Loucy (cell line): ENCODE data around the gene MEGF6.

ENCODE experiments used
- EZH2phosphoT487 ChIP-seq: fragments of 200-600 bp; IDR thresholded peaks from 2 replicates; pipeline ENCODE4 v1.6.1; 2018; ENCODE audit warnings: antibody characterized with exemption, mild to moderate bottlenecking, moderate library complexity, borderline replicate concordance
- TF ChIP-seq, protein P1 (sequence below): fragments of 200-600 bp; sonication (generic); conservative IDR thresholded peaks from 2 replicates; pipeline ENCODE4 v1.5.1; 2014; ENCODE audit warnings: mild to moderate bottlenecking, antibody characterized with exemption, low read length

DNA sequence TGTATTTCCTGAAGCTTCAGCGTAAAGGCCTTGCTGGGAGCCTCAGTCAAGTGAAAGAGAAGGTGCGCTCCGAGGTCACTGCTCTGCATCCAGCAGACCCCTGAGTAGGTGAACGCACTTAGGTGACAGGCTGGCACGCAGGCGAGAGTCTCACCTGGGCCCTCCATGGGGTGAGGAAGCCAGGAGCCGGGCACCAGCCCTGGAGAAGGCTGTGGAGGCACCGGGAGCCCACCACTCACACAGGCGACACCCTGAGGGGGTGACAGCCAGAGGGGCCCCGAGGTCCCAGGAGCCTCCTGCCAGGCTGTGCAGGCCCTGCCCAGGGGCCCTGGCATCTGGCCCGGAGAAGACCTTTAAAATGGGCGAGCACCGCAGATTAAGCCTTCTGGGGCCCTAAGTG lies 89.2 kb downstream of the MEGF6 start:
- TF ChIP-seq, protein P1, sequence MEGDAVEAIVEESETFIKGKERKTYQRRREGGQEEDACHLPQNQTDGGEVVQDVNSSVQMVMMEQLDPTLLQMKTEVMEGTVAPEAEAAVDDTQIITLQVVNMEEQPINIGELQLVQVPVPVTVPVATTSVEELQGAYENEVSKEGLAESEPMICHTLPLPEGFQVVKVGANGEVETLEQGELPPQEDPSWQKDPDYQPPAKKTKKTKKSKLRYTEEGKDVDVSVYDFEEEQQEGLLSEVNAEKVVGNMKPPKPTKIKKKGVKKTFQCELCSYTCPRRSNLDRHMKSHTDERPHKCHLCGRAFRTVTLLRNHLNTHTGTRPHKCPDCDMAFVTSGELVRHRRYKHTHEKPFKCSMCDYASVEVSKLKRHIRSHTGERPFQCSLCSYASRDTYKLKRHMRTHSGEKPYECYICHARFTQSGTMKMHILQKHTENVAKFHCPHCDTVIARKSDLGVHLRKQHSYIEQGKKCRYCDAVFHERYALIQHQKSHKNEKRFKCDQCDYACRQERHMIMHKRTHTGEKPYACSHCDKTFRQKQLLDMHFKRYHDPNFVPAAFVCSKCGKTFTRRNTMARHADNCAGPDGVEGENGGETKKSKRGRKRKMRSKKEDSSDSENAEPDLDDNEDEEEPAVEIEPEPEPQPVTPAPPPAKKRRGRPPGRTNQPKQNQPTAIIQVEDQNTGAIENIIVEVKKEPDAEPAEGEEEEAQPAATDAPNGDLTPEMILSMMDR = no peak
- no peak for TF ChIP-seq EZH2phosphoT487
